ENCODE results near the gene SP3. TPM values are rescaled to one million over a fixed set of nuclear protein-coding genes. Genes with fewer than 3 reads are reported as not detected.

Gene SP3
- total and polyA plus RNA-seq, 9 of the 15 experiments (the other 6 are each of a cell fraction or from before 2014, with no cell fraction given), result 12.0 to 106 (median 74.9) TPM

DNA sequence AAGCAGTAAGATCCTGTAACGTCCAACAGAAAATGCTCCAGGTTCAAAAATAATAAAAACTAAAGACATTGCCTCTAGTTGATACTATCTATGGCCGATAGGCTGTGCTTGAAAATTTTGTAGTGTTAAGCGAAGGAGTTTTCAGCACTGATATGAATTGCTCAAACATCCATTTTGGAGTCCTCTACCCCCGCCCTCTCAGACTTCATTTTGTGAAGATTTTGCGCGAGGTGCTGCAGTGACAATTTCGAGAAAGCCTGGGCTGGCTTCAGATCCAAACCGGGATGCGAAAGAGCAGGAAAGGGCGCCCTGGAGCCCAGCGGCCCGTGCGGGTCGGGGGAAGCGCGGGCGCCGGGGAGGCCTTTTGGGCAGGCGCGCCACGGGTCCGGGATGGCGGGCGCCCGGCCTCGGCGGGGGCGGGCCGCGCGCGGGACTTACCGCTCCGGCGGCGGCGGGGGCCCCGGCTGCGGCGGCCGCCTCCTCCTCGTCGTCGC lies 1.8 kb downstream of the SP3 start (continued):
- TF ChIP-seq, protein P1, sequence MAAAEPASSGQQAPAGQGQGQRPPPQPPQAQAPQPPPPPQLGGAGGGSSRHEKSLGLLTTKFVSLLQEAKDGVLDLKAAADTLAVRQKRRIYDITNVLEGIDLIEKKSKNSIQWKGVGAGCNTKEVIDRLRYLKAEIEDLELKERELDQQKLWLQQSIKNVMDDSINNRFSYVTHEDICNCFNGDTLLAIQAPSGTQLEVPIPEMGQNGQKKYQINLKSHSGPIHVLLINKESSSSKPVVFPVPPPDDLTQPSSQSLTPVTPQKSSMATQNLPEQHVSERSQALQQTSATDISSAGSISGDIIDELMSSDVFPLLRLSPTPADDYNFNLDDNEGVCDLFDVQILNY (CRISPR knock-in tag; IDR thresholded peaks at IDR 0.05), result no peak
- TF ChIP-seq HIVEP1 (CRISPR knock-in tag; IDR thresholded peaks at IDR 0.05), result 0 out of 2 replicates have a peak, but pooled peaks have one; percentile 4
- TF ChIP-seq, protein P2, sequence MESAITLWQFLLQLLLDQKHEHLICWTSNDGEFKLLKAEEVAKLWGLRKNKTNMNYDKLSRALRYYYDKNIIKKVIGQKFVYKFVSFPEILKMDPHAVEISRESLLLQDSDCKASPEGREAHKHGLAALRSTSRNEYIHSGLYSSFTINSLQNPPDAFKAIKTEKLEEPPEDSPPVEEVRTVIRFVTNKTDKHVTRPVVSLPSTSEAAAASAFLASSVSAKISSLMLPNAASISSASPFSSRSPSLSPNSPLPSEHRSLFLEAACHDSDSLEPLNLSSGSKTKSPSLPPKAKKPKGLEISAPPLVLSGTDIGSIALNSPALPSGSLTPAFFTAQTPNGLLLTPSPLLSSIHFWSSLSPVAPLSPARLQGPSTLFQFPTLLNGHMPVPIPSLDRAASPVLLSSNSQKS (CRISPR knock-in tag; IDR thresholded peaks at IDR 0.05), result no peak

DNA sequence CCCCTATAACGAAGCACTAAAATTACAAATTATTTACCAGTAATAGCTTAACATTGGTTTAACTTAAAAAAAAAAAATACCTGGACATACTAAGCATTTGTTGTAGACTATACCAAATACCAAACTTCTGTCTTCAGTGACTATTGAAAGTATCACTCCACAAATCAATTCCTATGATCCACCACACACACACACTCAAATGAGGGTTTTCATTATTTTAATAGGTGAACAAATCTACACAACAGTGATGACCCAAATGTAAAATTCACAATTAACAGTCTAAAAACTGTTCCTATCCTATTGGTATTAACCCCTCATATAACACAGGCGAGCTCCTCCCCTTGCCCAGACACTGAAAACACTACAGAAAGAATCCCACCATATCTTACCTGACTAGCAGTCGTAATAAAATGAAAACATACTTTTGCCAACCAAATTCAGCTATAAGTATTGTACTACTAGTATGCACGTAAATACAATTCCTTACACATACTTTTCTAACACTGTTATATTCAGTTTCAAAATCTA lies 2.5 kb downstream of the SP3 start:
- Histone ChIP-seq H2AFZ (ENCODE audit: low read depth, low read length) (no peak overlapping the region), H3K27me3 (ENCODE audit: control insufficient read depth in 2 of 2, insufficient read depth in 2 of 2, low read length in 2 of 2) (no peaks in the 10 kb centered on the region), H3K4me3 (peak overlapping the region; percentile 97), H3K36me3 (ENCODE audit: control insufficient read depth, insufficient read depth, low read length) (peaks cover 24% of the 10 kb centered on the region), H3K27ac (ENCODE audit: extremely low read depth, low read depth, low read length) (peak overlapping the region; percentile 96; the same call in 2 of the 3 replicates), H3K9me1 (ENCODE audit: control insufficient read depth, insufficient read depth, low read length) (no peaks in the 10 kb centered on the region), H3K9ac (ENCODE audit: insufficient read depth in 1 of 2, low read depth in 2 of 2, low read length in 2 of 2) (peak overlapping the region; percentile 31 to 79; a peak in 3 of 4 replicates), H4K20me1 (replicated peaks; ENCODE audit: control insufficient read depth, insufficient read depth, low read length) (no peaks in the 10 kb centered on the region; the same call in 1 of the 2 replicates), H3K79me2 (ENCODE audit: control insufficient read depth, insufficient read depth, low read length) (peaks cover 78% of the 10 kb centered on the region), H3K9me3 (replicated peaks; ENCODE audit: control insufficient read depth, insufficient read depth, low read depth, low read length) (peaks cover 5% of the 10 kb centered on the region; the same call in 1 of the 2 replicates), H3K4me1 (replicated peaks in 1 of 2; ENCODE audit: control insufficient read depth in 2 of 2, insufficient read depth in 2 of 2, low read length in 2 of 2) (peaks cover 10 to 16% of the 10 kb centered on the region in 2 experiments), H3K4me2 (ENCODE audit: insufficient read depth, low read length) (peak overlapping the region; percentile 76)
- intact Hi-C loops (cut with micrococcal nuclease), result loop anchor here (5.0 to 10.0 kb wide), 3 partner anchors 75 to 372 kb away; partner anchors contain the start of genes OLA1 and SP9
- in situ Hi-C loops (cut with MboI), result no loop called here
- no peak for ATAC-seq
- no TSS peak for BruUV-seq (replicated peaks)
- CTCF ChIA-PET (ENCODE audit: low intra/inter-chr PET ratio), result no interaction called here
- FAIRE-seq, result peak; percentile 11
- WGBS (ENCODE audit: insufficient coverage, low coverage, missing lambda C conversion rate), result 2% methylated on average over 4 of the region's 4 CpGs
- POLR2A ChIA-PET, result interaction anchor here (1.0 to 1.7 kb wide), 2 partner anchors 10 to 16 kb away, joined by 3 to 4 read pairs; no protein-coding TSS in a partner anchor
- peak in 2 of 4 experiments; percentile 35 to 46 for DNase-seq (ENCODE audit: extremely low read depth in 1 of 4, low spot score in 3 of 4)
- TF ChIP-seq FOXK2 (conservative IDR thresholded peaks at IDR 0.05 in 1 of 2, IDR thresholded peaks at IDR 0.05 in 1 of 2; ENCODE audit: low read depth in 2 of 2), result peak in 1 of 2 experiments; percentile 29; a peak in 1 of 4 replicates
- no peak for TF ChIP-seq TCF3 (CRISPR knock-in tag; IDR thresholded peaks at IDR 0.05)
- TF ChIP-seq GTF2E2 (tag; IDR thresholded peaks at IDR 0.05), result peak; percentile 37; the same call in 1 of the 2 replicates
- TF ChIP-seq, protein P3, sequence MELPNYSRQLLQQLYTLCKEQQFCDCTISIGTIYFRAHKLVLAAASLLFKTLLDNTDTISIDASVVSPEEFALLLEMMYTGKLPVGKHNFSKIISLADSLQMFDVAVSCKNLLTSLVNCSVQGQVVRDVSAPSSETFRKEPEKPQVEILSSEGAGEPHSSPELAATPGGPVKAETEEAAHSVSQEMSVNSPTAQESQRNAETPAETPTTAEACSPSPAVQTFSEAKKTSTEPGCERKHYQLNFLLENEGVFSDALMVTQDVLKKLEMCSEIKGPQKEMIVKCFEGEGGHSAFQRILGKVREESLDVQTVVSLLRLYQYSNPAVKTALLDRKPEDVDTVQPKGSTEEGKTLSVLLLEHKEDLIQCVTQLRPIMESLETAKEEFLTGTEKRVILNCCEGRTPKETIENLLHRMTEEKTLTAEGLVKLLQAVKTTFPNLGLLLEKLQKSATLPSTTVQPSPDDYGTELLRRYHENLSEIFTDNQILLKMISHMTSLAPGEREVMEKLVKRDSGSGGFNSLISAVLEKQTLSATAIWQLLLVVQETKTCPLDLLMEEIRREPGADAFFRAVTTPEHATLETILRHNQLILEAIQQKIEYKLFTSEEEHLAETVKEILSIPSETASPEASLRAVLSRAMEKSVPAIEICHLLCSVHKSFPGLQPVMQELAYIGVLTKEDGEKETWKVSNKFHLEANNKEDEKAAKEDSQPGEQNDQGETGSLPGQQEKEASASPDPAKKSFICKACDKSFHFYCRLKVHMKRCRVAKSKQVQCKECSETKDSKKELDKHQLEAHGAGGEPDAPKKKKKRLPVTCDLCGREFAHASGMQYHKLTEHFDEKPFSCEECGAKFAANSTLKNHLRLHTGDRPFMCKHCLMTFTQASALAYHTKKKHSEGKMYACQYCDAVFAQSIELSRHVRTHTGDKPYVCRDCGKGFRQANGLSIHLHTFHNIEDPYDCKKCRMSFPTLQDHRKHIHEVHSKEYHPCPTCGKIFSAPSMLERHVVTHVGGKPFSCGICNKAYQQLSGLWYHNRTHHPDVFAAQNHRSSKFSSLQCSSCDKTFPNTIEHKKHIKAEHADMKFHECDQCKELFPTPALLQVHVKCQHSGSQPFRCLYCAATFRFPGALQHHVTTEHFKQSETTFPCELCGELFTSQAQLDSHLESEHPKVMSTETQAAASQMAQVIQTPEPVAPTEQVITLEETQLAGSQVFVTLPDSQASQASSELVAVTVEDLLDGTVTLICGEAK (IDR thresholded peaks at IDR 0.05), result peak; percentile 29; the same call in 1 of the 2 replicates
- TF ChIP-seq, protein P3 (CRISPR knock-in tag; IDR thresholded peaks at IDR 0.05), result no peak

Measured in K562 (cell line).